Gastroesophageal sphincter (tissue), 3 donors: Measurements from ENCODE around the gene ITK.

Source experiments
- CTCF ChIP-seq, 4 experiments: fragments of 200-600 bp in 2 of 4; fragments of 450-650 bp in 2 of 4; sonication (generic) in 1 of 4; IDR thresholded peaks; one replicate each; pipeline ENCODE4 v1.5.1; 2017 to 2019; ENCODE audit warnings: antibody characterized with exemption in 4 of 4, mild to moderate bottlenecking in 2 of 4, moderate library complexity in 2 of 4
- EP300 ChIP-seq: sonication (generic); formaldehyde crosslinking; IDR thresholded peaks from one replicate; pipeline ENCODE4 v1.6.1; 2017; ENCODE audit warnings: antibody characterized with exemption, mild to moderate bottlenecking
- POLR2A ChIP-seq, 2 donors: fragments of 450-650 bp; IDR thresholded peaks; one replicate each; pipeline ENCODE4 v1.6.1; 2017; ENCODE audit warnings: antibody characterized with exemption in 2 of 2, mild to moderate bottlenecking in 2 of 2, moderate library complexity in 1 of 2

- TF ChIP-seq CTCF (IDR thresholded peaks at IDR 0.05) = no peak
- no peak for TF ChIP-seq POLR2A (IDR thresholded peaks at IDR 0.05)
- TF ChIP-seq EP300 = no peak
These were observed 31.7 kb downstream of the ITK start for GRCh38 chr5:157212307-157212706.
